Ascending aorta (tissue), 2 donors: ENCODE results near the gene ZDHHC7. TPM values are rescaled to one million over a fixed set of nuclear protein-coding genes. Genes with fewer than 3 reads are reported as not detected.

Experiments used
- DNase-seq, 2 donors: peaks; one replicate each; pipeline ENCODE4 v3.0.0-alpha.2; 2019; ENCODE audit warnings: low spot score in 2 of 2
- H3K27ac ChIP-seq, 2 donors: fragments of 200-600 bp; sonication (generic); one replicate each; pipeline ENCODE4 v1.5.1; 2016 to 2017; ENCODE audit warnings: mild to moderate bottlenecking in 1 of 2
- H3K27me3 ChIP-seq: fragments of 200-600 bp; sonication (generic); one replicate; pipeline ENCODE4 v1.5.1; 2017
- H3K36me3 ChIP-seq, 2 donors: fragments of 200-600 bp; sonication (generic); one replicate each; pipeline ENCODE4 v1.5.1; 2016
- H3K4me1 ChIP-seq, 2 donors: fragments of 200-600 bp; sonication (generic); one replicate each; pipeline ENCODE4 v1.5.1; 2016 to 2017; ENCODE audit warnings: mild to moderate bottlenecking in 1 of 2
- H3K4me3 ChIP-seq, 2 donors: fragments of 200-600 bp; sonication (generic); one replicate each; pipeline ENCODE4 v1.5.1; 2016 to 2017; ENCODE audit warnings: mild to moderate bottlenecking in 1 of 2
- H3K9me3 ChIP-seq, 2 donors: fragments of 200-600 bp; sonication (generic); one replicate each; pipeline ENCODE4 v1.5.1; 2016
- CTCF ChIP-seq, 3 experiments: fragments of 200-600 bp in 2 of 3; fragments of 450-650 bp in 1 of 3; sonication (generic) in 2 of 3; IDR thresholded peaks; one replicate each; pipeline ENCODE4 v1.5.1; 2016 to 2019; ENCODE audit warnings: antibody characterized with exemption in 3 of 3, mild to moderate bottlenecking in 1 of 3, moderate library complexity in 1 of 3
- intact Hi-C: fragments of 100-400 bp; cut with DNase I; formaldehyde crosslinking; loops from one replicate; pipeline ENCODE4 v1.15.1; 2023
- total RNA-seq: library from RNA; depleted of rRNA; stranded (reverse); fragments of >200 nt; gene quantifications from one replicate; pipeline ENCODE4 v1.1.0, GENCODE V29; 2016

ZDHHC7 gene
- total RNA-seq, 1 donor from 2014 or later: 70.7 TPM

- TF ChIP-seq CTCF (IDR thresholded peaks at IDR 0.05): no peak
- no peak overlapping the region for H3K4me3 ChIP-seq
- no peak for DNase-seq
- no peaks in the 10 kb centered on the region for H3K36me3 ChIP-seq
- H3K27me3 ChIP-seq: no peaks in the 10 kb centered on the region
- intact Hi-C loops: no loop called here
- no peak overlapping the region for H3K27ac ChIP-seq
- H3K9me3 ChIP-seq: no peaks in the 10 kb centered on the region
- no peaks in the 10 kb centered on the region for H3K4me1 ChIP-seq
These were observed 7.3 kb upstream of the ZDHHC7 start for GRCh38 chr16:85018529-85019236.

GRCh38 chr16:85017633-85018032 lies 6.3 kb upstream of the ZDHHC7 start:
- TF ChIP-seq CTCF (IDR thresholded peaks at IDR 0.05): no peak
- Histone ChIP-seq H3K36me3 (no peaks in the 10 kb centered on the region), H3K9me3 (no peaks in the 10 kb centered on the region), H3K4me1 (no peaks in the 10 kb centered on the region), H3K27me3 (no peaks in the 10 kb centered on the region), H3K4me3 (no peak overlapping the region), H3K27ac (no peak overlapping the region)
- intact Hi-C loops: no loop called here
- DNase-seq: no peak

- DNase-seq: no peak
- Histone ChIP-seq H3K4me3 (no peak overlapping the region), H3K4me1 (peaks cover 0 to 2% of the 10 kb centered on the region in 2 donors), H3K9me3 (no peaks in the 10 kb centered on the region), H3K36me3 (no peaks in the 10 kb centered on the region), H3K27me3 (no peaks in the 10 kb centered on the region), H3K27ac (no peak overlapping the region)
- intact Hi-C loops: no loop called here
- no peak for TF ChIP-seq CTCF (IDR thresholded peaks at IDR 0.05)
These were observed 5.8 kb upstream of the ZDHHC7 start for GRCh38 chr16:85017151-85017550.

DNA sequence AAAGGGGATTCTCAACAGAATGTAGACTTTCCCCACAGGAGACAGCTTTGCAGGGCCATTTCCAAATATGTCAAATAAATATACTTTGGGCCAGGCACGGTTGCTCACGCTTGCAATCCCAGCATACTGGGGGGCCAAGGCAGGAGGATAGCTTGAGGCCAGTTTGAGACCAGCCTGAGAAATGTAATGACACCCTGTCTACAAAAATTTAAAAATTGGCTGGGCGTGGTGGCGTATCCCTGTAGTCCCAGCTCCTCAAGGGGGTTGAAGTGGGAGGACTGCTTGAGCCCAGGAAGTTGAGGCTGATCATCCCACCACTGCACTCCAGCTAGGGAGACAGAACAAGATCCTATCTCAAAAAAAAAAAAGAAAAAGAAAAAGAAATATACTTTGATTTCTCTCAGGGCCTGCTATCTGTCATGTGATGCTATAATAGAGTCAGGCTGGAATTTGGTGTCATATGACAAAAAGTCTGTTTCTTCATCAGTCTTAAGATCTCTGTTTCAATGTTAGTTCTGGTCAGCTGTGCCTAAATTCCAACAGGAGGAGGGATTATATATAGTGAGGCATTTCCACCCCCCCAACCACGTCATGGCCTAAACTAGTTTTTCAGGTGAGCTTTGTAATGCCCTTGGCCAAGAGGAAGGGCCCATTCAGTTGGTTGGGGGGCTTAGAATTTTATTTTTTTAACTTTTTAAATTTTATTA lies 4.3 kb upstream of the ZDHHC7 start:
- H3K27me3 ChIP-seq: no peaks in the 10 kb centered on the region
- intact Hi-C loops: no loop called here
- H3K27ac ChIP-seq: no peak overlapping the region
- TF ChIP-seq CTCF (IDR thresholded peaks at IDR 0.05): no peak
- no peaks in the 10 kb centered on the region for H3K9me3 ChIP-seq
- peaks cover 0 to 6% of the 10 kb centered on the region in 2 donors for H3K4me1 ChIP-seq
- no peak for DNase-seq
- H3K4me3 ChIP-seq: no peak overlapping the region
- no peaks in the 10 kb centered on the region for H3K36me3 ChIP-seq

- TF ChIP-seq CTCF (IDR thresholded peaks at IDR 0.05): no peak
- no peaks in the 10 kb centered on the region for H3K27me3 ChIP-seq
- DNase-seq: no peak
- intact Hi-C loops: no loop called here
- no peaks in the 10 kb centered on the region for H3K9me3 ChIP-seq
- no peak overlapping the region for H3K4me3 ChIP-seq
- no peak overlapping the region for H3K27ac ChIP-seq
- peaks cover 0 to 14% of the 10 kb centered on the region in 2 donors for H3K4me1 ChIP-seq
- no peaks in the 10 kb centered on the region for H3K36me3 ChIP-seq
These were observed 3.0 kb upstream of the ZDHHC7 start for GRCh38 chr16:85014311-85014710.
